OCI-LY3 (cell line): ENCODE data around the gene ARHGAP23.

Source experiments
- H2AFZ ChIP-seq: fragments of 200-600, 300-600 bp; shearing (Covaris generic); 2 replicates; pipeline ENCODE4 v1.6.0; 2014; ENCODE audit warnings: antibody characterized with exemption, low read depth, low read length
- H3K27ac ChIP-seq: fragments of 200-600, 300-600 bp; sonication (generic); 2 replicates; pipeline ENCODE4 v1.5.1; 2014; ENCODE audit warnings: mild to moderate bottlenecking, low read length, moderate library complexity, mixed read lengths
- H3K27me3 ChIP-seq: fragments of 200-600, 300-600 bp; sonication (generic); 2 replicates; pipeline ENCODE4 v1.6.1; 2014; ENCODE audit warnings: low read depth, low read length, mixed read lengths
- H3K36me3 ChIP-seq: fragments of 200-600, 300-600 bp; sonication (generic); replicated peaks from 2 replicates; pipeline ENCODE3; 2014; ENCODE audit warnings: low read depth, low read length, mixed read lengths
- H3K4me1 ChIP-seq: fragments of 300-600, 200-600 bp; sonication (generic); 2 replicates; pipeline ENCODE4 v1.6.1; 2014; ENCODE audit warnings: low read length, mixed read lengths
- H3K4me2 ChIP-seq: fragments of 200-600, 300-600 bp; sonication (generic); 2 replicates; pipeline ENCODE4 v1.6.1; 2014; ENCODE audit warnings: low read length, mixed read lengths
- H3K4me3 ChIP-seq: fragments of 300-600, 200-600 bp; sonication (generic); 2 replicates; pipeline ENCODE4 v1.5.1; 2014; ENCODE audit warnings: antibody characterized with exemption, mild to moderate bottlenecking, low read length, moderate library complexity
- H3K79me2 ChIP-seq: fragments of 300-600, 200-600 bp; shearing (Covaris generic); 2 replicates; pipeline ENCODE4 v1.6.1; 2014; ENCODE audit warnings: mild to moderate bottlenecking, low read length, mixed read lengths
- H3K9ac ChIP-seq: fragments of 300-600, 200-600 bp; shearing (Covaris generic); 2 replicates; pipeline ENCODE4 v1.6.0; 2014; ENCODE audit warnings: mild to moderate bottlenecking, low read length, moderate library complexity
- H3K9me3 ChIP-seq: fragments of 200-600, 300-600 bp; shearing (Covaris generic); 2 replicates; pipeline ENCODE4 v1.6.1; 2014; ENCODE audit warnings: low read length, mixed read lengths; ENCODE audit not compliant: insufficient read depth
- H4K20me1 ChIP-seq: fragments of 200-600, 300-600 bp; sonication (generic); 2 replicates; pipeline ENCODE4 v1.6.1; 2016; ENCODE audit warnings: low read length, mixed read lengths; ENCODE audit not compliant: insufficient read depth
- CTCF ChIP-seq: fragments of 200-600, 300-600 bp; sonication (generic); IDR thresholded peaks from 2 replicates; pipeline ENCODE4 v1.5.1; 2014; ENCODE audit warnings: antibody characterized with exemption, low read length, low read depth
- EZH2phosphoT487 ChIP-seq: fragments of 200-600 bp; shearing (Covaris generic); IDR thresholded peaks from 2 replicates; pipeline ENCODE4 v1.6.1; 2018; ENCODE audit warnings: antibody characterized with exemption, mixed run types, low read depth

ARHGAP23 gene

GRCh38 chr17:38552343-38552742 lies 124.1 kb downstream of the ARHGAP23 start:
- Histone ChIP-seq H3K27me3 (0 out of 2 replicates have a peak, but pooled peaks cover 5% of the 10 kb centered on the region), H3K79me2 (no peaks in the 10 kb centered on the region), H3K9ac (no peak overlapping the region), H3K4me3 (no peak overlapping the region), H3K4me1 (peaks cover 6% of the 10 kb centered on the region), H3K36me3 (no peaks in the 10 kb centered on the region), H3K9me3 (no peaks in the 10 kb centered on the region), H2AFZ (no peak overlapping the region), H3K4me2 (no peak overlapping the region), H4K20me1 (no peaks in the 10 kb centered on the region), H3K27ac (no peak overlapping the region)
- TF ChIP-seq CTCF, result no peak
- TF ChIP-seq EZH2phosphoT487, result no peak

- Histone ChIP-seq H3K27ac (no peak overlapping the region), H3K36me3 (no peaks in the 10 kb centered on the region), H3K9me3 (no peaks in the 10 kb centered on the region), H3K4me1 (peaks cover 13% of the 10 kb centered on the region), H2AFZ (no peak overlapping the region), H3K79me2 (no peaks in the 10 kb centered on the region), H4K20me1 (no peaks in the 10 kb centered on the region), H3K4me3 (no peak overlapping the region), H3K4me2 (no peak overlapping the region), H3K27me3 (0 out of 2 replicates have a peak, but pooled peaks cover 5% of the 10 kb centered on the region), H3K9ac (no peak overlapping the region)
- TF ChIP-seq CTCF (no peak), EZH2phosphoT487 (no peak)
Observed at GRCh38 chr17:38554430-38555350, 126.4 kb downstream of the ARHGAP23 start.

- H3K27me3 ChIP-seq, result peaks cover 5% of the 10 kb centered on the region; the same call in 1 of the 2 replicates
- H3K79me2 ChIP-seq, result no peaks in the 10 kb centered on the region
- no peak overlapping the region for H2AFZ ChIP-seq
- H3K36me3 ChIP-seq, result no peaks in the 10 kb centered on the region
- peaks cover 18% of the 10 kb centered on the region for H3K4me1 ChIP-seq
- H3K4me3 ChIP-seq, result no peak overlapping the region
- no peak overlapping the region for H3K27ac ChIP-seq
- TF ChIP-seq CTCF (no peak), EZH2phosphoT487 (no peak)
- H3K9me3 ChIP-seq, result no peaks in the 10 kb centered on the region
- no peaks in the 10 kb centered on the region for H4K20me1 ChIP-seq
- no peak overlapping the region for H3K9ac ChIP-seq
- no peak overlapping the region for H3K4me2 ChIP-seq
Observed at GRCh38 chr17:38556239-38556638, 128.0 kb downstream of the ARHGAP23 start.

GRCh38 chr17:38557396-38557795 lies 129.1 kb downstream of the ARHGAP23 start:
- Histone ChIP-seq H3K9me3 (no peaks in the 10 kb centered on the region), H4K20me1 (no peaks in the 10 kb centered on the region), H3K79me2 (no peaks in the 10 kb centered on the region), H3K4me3 (peak overlapping the region; percentile 87), H3K4me2 (peak overlapping the region; percentile 97), H3K36me3 (no peaks in the 10 kb centered on the region), H3K27me3 (peaks cover 5% of the 10 kb centered on the region; the same call in 1 of the 2 replicates), H2AFZ (no peak overlapping the region), H3K9ac (no peak overlapping the region; the same call in 1 of the 2 replicates), H3K4me1 (peaks cover 18% of the 10 kb centered on the region), H3K27ac (no peak overlapping the region)
- TF ChIP-seq EZH2phosphoT487 (no peak), CTCF (no peak)
